Activated naive CD8-positive, alpha-beta T cell treated with anti-CD3 and anti-CD28 coated beads for 36 hours (primary cell): ENCODE measurements around the gene OR2Y1. TPM values are rescaled to one million over a fixed set of nuclear protein-coding genes. Genes with fewer than 3 reads are reported as not detected.
"Not testable (repeated sequence)": the region's sequence is repeated elsewhere in the genome, so short reads cannot be mapped to it uniquely, and the experiment has no call there.

Experiments
- DNase-seq: peaks from one replicate; pipeline ENCODE4 v3.0.0; 2021
- H3K27ac Mint-ChIP-seq: one replicate; pipeline ENCODE4 v1.8.0; 2022; ENCODE audit warnings: mild to moderate bottlenecking, moderate library complexity, mixed read lengths
- H3K27me3 Mint-ChIP-seq: one replicate; pipeline ENCODE4 v1.8.0; 2022; ENCODE audit warnings: mild to moderate bottlenecking, mixed read lengths
- H3K36me3 Mint-ChIP-seq: one replicate; pipeline ENCODE4 v1.8.0; 2021; ENCODE audit warnings: mild to moderate bottlenecking, mixed read lengths
- H3K4me1 Mint-ChIP-seq: one replicate; pipeline ENCODE4 v1.8.0; 2021; ENCODE audit warnings: mixed read lengths
- H3K4me3 Mint-ChIP-seq: one replicate; pipeline ENCODE4 v1.8.0; 2022; ENCODE audit warnings: mild to moderate bottlenecking, moderate library complexity, mixed read lengths
- H3K9me3 Mint-ChIP-seq: one replicate; pipeline ENCODE4 v1.8.0; 2022; ENCODE audit warnings: mixed read lengths
- total RNA-seq, 2 experiments: library from RNA; stranded (reverse); gene quantifications; one replicate each; pipeline ENCODE4 v1.2.3, GENCODE V29; 2021

Gene OR2Y1
- total RNA-seq, 2 experiments from 2014 or later = not detected

GRCh38 chr5:180775624-180776023 is 35.8 kb upstream of the OR2Y1 start:
- Mint-ChIP-seq H3K4me1 (no peaks in the 10 kb centered on the region), H3K27ac (no peak overlapping the region), H3K4me3 (no peak overlapping the region), H3K36me3 (no peaks in the 10 kb centered on the region), H3K9me3 (peaks cover 12% of the 10 kb centered on the region), H3K27me3 (peaks cover 10% of the 10 kb centered on the region)
- DNase-seq = no peak

- no peaks in the 10 kb centered on the region for H3K36me3 Mint-ChIP-seq
- H3K27ac Mint-ChIP-seq = no peak overlapping the region
- H3K4me1 Mint-ChIP-seq = no peaks in the 10 kb centered on the region
- DNase-seq = no peak
- peaks cover 17% of the 10 kb centered on the region for H3K9me3 Mint-ChIP-seq
- no peak overlapping the region for H3K4me3 Mint-ChIP-seq
- peaks cover 10% of the 10 kb centered on the region for H3K27me3 Mint-ChIP-seq
Observed at GRCh38 chr5:180771839-180772238, 32.0 kb upstream of the OR2Y1 start.

- H3K4me3 Mint-ChIP-seq = no peak overlapping the region
- H3K9me3 Mint-ChIP-seq = peaks cover 17% of the 10 kb centered on the region
- DNase-seq = no peak
- H3K36me3 Mint-ChIP-seq = no peaks in the 10 kb centered on the region
- H3K4me1 Mint-ChIP-seq = no peaks in the 10 kb centered on the region
- peaks cover 17% of the 10 kb centered on the region for H3K27me3 Mint-ChIP-seq
- no peak overlapping the region for H3K27ac Mint-ChIP-seq
Observed at GRCh38 chr5:180769821-180770220, 30.0 kb upstream of the OR2Y1 start.

GRCh38 chr5:180755601-180756000 is 15.7 kb upstream of the OR2Y1 start:
- H3K27ac Mint-ChIP-seq = no peak overlapping the region
- peaks cover 6% of the 10 kb centered on the region for H3K27me3 Mint-ChIP-seq
- H3K9me3 Mint-ChIP-seq = peaks cover 15% of the 10 kb centered on the region
- H3K4me1 Mint-ChIP-seq = no peaks in the 10 kb centered on the region
- H3K4me3 Mint-ChIP-seq = no peak overlapping the region
- peaks cover 3% of the 10 kb centered on the region for H3K36me3 Mint-ChIP-seq
- DNase-seq = no peak

- Mint-ChIP-seq H3K9me3 (no peaks in the 10 kb centered on the region), H3K36me3 (no peaks in the 10 kb centered on the region), H3K4me3 (no peak overlapping the region), H3K27ac (no peak overlapping the region), H3K4me1 (no peaks in the 10 kb centered on the region), H3K27me3 (no peaks in the 10 kb centered on the region)
- DNase-seq = no peak
Observed at GRCh38 chr5:180744253-180744652, 4.4 kb upstream of the OR2Y1 start.

- DNase-seq = no peak
- H3K36me3 Mint-ChIP-seq = no peaks in the 10 kb centered on the region
- H3K27me3 Mint-ChIP-seq = no peaks in the 10 kb centered on the region
- H3K4me3 Mint-ChIP-seq = no peak overlapping the region
- H3K9me3 Mint-ChIP-seq = no peaks in the 10 kb centered on the region
- no peaks in the 10 kb centered on the region for H3K4me1 Mint-ChIP-seq
- no peak overlapping the region for H3K27ac Mint-ChIP-seq
Observed at GRCh38 chr5:180742727-180743126, 2.9 kb upstream of the OR2Y1 start.

- H3K4me1 Mint-ChIP-seq, H3K36me3 Mint-ChIP-seq, H3K9me3 Mint-ChIP-seq, H3K4me3 Mint-ChIP-seq, H3K27ac Mint-ChIP-seq, H3K27me3 Mint-ChIP-seq, DNase-seq: not testable (repeated sequence)
Observed at GRCh38 chr5:180740953-180741352, 1.1 kb upstream of the OR2Y1 start.

GRCh38 chr5:180739271-180739670 is 587 bp downstream of the OR2Y1 start:
- Mint-ChIP-seq H3K27ac (no peak overlapping the region), H3K4me3 (no peak overlapping the region), H3K36me3 (no peaks in the 10 kb centered on the region), H3K27me3 (no peaks in the 10 kb centered on the region), H3K9me3 (no peaks in the 10 kb centered on the region), H3K4me1 (no peaks in the 10 kb centered on the region)
- no peak for DNase-seq

- Mint-ChIP-seq H3K4me1 (no peaks in the 10 kb centered on the region), H3K27me3 (no peaks in the 10 kb centered on the region), H3K27ac (no peak overlapping the region), H3K36me3 (no peaks in the 10 kb centered on the region), H3K9me3 (no peaks in the 10 kb centered on the region), H3K4me3 (no peak overlapping the region)
- no peak for DNase-seq
Observed at GRCh38 chr5:180736536-180736935, 3.3 kb downstream of the OR2Y1 start.

- no peak overlapping the region for H3K4me3 Mint-ChIP-seq
Observed at GRCh38 chr5:180724944-180725343, 14.9 kb downstream of the OR2Y1 start.

GRCh38 chr5:180723936-180724335 is 15.9 kb downstream of the OR2Y1 start:
- H3K9me3 Mint-ChIP-seq = no peaks in the 10 kb centered on the region
- H3K27ac Mint-ChIP-seq = no peak overlapping the region
- peaks cover 9% of the 10 kb centered on the region for H3K27me3 Mint-ChIP-seq
- no peak for DNase-seq
- no peaks in the 10 kb centered on the region for H3K36me3 Mint-ChIP-seq
- H3K4me3 Mint-ChIP-seq = no peak overlapping the region
- H3K4me1 Mint-ChIP-seq = peaks cover 22% of the 10 kb centered on the region

More at GRCh38 chr5:180724944-180725343, 14.9 kb downstream of the OR2Y1 start:
- DNase-seq = no peak
- H3K9me3 Mint-ChIP-seq = no peaks in the 10 kb centered on the region
- H3K27ac Mint-ChIP-seq = no peak overlapping the region
- peaks cover 9% of the 10 kb centered on the region for H3K27me3 Mint-ChIP-seq
- H3K36me3 Mint-ChIP-seq = no peaks in the 10 kb centered on the region
- peaks cover 22% of the 10 kb centered on the region for H3K4me1 Mint-ChIP-seq

GRCh38 chr5:180720486-180720885 is 19.4 kb downstream of the OR2Y1 start:
- H3K36me3 Mint-ChIP-seq = no peaks in the 10 kb centered on the region
- H3K4me1 Mint-ChIP-seq = peaks cover 29% of the 10 kb centered on the region
- H3K27ac Mint-ChIP-seq = no peak overlapping the region
- no peak for DNase-seq
- H3K9me3 Mint-ChIP-seq = no peaks in the 10 kb centered on the region
- H3K4me3 Mint-ChIP-seq = no peak overlapping the region
- peaks cover 3% of the 10 kb centered on the region for H3K27me3 Mint-ChIP-seq

GRCh38 chr5:180719781-180720180 is 20.1 kb downstream of the OR2Y1 start:
- Mint-ChIP-seq H3K36me3 (no peaks in the 10 kb centered on the region), H3K4me3 (no peak overlapping the region), H3K9me3 (no peaks in the 10 kb centered on the region), H3K27me3 (no peaks in the 10 kb centered on the region), H3K27ac (no peak overlapping the region), H3K4me1 (peaks cover 26% of the 10 kb centered on the region)
- no peak for DNase-seq

GRCh38 chr5:180718810-180719453 is 20.9 kb downstream of the OR2Y1 start:
- Mint-ChIP-seq H3K9me3 (no peaks in the 10 kb centered on the region), H3K27ac (no peak overlapping the region), H3K36me3 (no peaks in the 10 kb centered on the region), H3K4me3 (no peak overlapping the region), H3K4me1 (peaks cover 20% of the 10 kb centered on the region), H3K27me3 (no peaks in the 10 kb centered on the region)
- no peak for DNase-seq

- H3K27me3 Mint-ChIP-seq = no peaks in the 10 kb centered on the region
- H3K9me3 Mint-ChIP-seq = peaks cover 3% of the 10 kb centered on the region
- peak overlapping the region; percentile 9 for H3K27ac Mint-ChIP-seq
- no peaks in the 10 kb centered on the region for H3K36me3 Mint-ChIP-seq
- no peak for DNase-seq
- peaks cover 15% of the 10 kb centered on the region for H3K4me1 Mint-ChIP-seq
- no peak overlapping the region for H3K4me3 Mint-ChIP-seq
Observed at GRCh38 chr5:180717989-180718388, 21.9 kb downstream of the OR2Y1 start.

- DNase-seq = no peak
- H3K9me3 Mint-ChIP-seq = peaks cover 4% of the 10 kb centered on the region
- H3K27me3 Mint-ChIP-seq = no peaks in the 10 kb centered on the region
- H3K4me3 Mint-ChIP-seq = no peak overlapping the region
- H3K27ac Mint-ChIP-seq = no peak overlapping the region
- no peaks in the 10 kb centered on the region for H3K36me3 Mint-ChIP-seq
- peaks cover 2% of the 10 kb centered on the region for H3K4me1 Mint-ChIP-seq
Observed at GRCh38 chr5:180704362-180704761, 35.5 kb downstream of the OR2Y1 start.
